Activated CD8-positive, alpha-beta memory T cell treated with anti-CD3 and anti-CD28 coated beads for 48 hours (primary cell): Measurements from ENCODE around the gene GGT1.
A peak's percentile ranks its signal among the peaks of the same experiment; 100 is the strongest.
"Not testable (repeated sequence)": the region's sequence is repeated elsewhere in the genome, so short reads cannot be mapped to it uniquely, and the experiment has no call there.

Source experiments
- DNase-seq, 3 experiments: peaks; one replicate each; pipeline ENCODE4 v3.0.0-alpha.2; 2020; ENCODE audit warnings: low read depth in 2 of 3, low spot score in 2 of 3

The GGT1 gene

GRCh38 chr22:24633231-24634023 lies 30.4 kb downstream of the GGT1 start:
- DNase-seq, result not testable (repeated sequence)

- peak in 1 of 3 experiments; percentile 6 for DNase-seq
These were observed 31.9 kb downstream of the GGT1 start for GRCh38 chr22:24634776-24635389.

- DNase-seq, result not testable (repeated sequence)
These were observed 33.5 kb downstream of the GGT1 start for GRCh38 chr22:24636513-24636912.

GRCh38 chr22:24642307-24642706 lies 39.3 kb downstream of the GGT1 start:
- DNase-seq, result not testable (repeated sequence)

- DNase-seq, result not testable (repeated sequence)
These were observed 41.4 kb downstream of the GGT1 start for GRCh38 chr22:24644409-24644808.

GRCh38 chr22:24645408-24646399 lies 42.7 kb downstream of the GGT1 start:
- DNase-seq, result not testable (repeated sequence)

GRCh38 chr22:24646756-24647155 lies 43.8 kb downstream of the GGT1 start:
- DNase-seq, result not testable (repeated sequence)

GRCh38 chr22:24649371-24649770 lies 46.4 kb downstream of the GGT1 start:
- DNase-seq, result not testable (repeated sequence)

- peak in 2 of 3 experiments; percentile 25 to 29 for DNase-seq
These were observed 47.9 kb downstream of the GGT1 start for GRCh38 chr22:24650884-24651283.

- DNase-seq, result not testable (repeated sequence)
These were observed 62.4 kb downstream of the GGT1 start for GRCh38 chr22:24665395-24665794.

GRCh38 chr22:24667904-24668303 lies 64.9 kb downstream of the GGT1 start:
- DNase-seq, result not testable (repeated sequence)

GRCh38 chr22:24672532-24672931 lies 69.5 kb downstream of the GGT1 start:
- not testable (repeated sequence) for DNase-seq
